ENCODE data around the gene PLET1.

- TF ChIP-seq, protein P1, sequence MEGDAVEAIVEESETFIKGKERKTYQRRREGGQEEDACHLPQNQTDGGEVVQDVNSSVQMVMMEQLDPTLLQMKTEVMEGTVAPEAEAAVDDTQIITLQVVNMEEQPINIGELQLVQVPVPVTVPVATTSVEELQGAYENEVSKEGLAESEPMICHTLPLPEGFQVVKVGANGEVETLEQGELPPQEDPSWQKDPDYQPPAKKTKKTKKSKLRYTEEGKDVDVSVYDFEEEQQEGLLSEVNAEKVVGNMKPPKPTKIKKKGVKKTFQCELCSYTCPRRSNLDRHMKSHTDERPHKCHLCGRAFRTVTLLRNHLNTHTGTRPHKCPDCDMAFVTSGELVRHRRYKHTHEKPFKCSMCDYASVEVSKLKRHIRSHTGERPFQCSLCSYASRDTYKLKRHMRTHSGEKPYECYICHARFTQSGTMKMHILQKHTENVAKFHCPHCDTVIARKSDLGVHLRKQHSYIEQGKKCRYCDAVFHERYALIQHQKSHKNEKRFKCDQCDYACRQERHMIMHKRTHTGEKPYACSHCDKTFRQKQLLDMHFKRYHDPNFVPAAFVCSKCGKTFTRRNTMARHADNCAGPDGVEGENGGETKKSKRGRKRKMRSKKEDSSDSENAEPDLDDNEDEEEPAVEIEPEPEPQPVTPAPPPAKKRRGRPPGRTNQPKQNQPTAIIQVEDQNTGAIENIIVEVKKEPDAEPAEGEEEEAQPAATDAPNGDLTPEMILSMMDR (IDR thresholded peaks at IDR 0.05) = no peak
- TF ChIP-seq EZH2 (IDR thresholded peaks at IDR 0.05) = no peak
Measured at GRCh38 chr11:112247201-112247600, 13.5 kb downstream of the PLET1 start.
